ENCODE measurements around the gene NELFE. TPM values are rescaled to one million over a fixed set of nuclear protein-coding genes. Genes with fewer than 3 reads are reported as not detected.

NELFE gene
- total RNA-seq, 1 experiment from 2014 or later: 73.8 TPM

DNA sequence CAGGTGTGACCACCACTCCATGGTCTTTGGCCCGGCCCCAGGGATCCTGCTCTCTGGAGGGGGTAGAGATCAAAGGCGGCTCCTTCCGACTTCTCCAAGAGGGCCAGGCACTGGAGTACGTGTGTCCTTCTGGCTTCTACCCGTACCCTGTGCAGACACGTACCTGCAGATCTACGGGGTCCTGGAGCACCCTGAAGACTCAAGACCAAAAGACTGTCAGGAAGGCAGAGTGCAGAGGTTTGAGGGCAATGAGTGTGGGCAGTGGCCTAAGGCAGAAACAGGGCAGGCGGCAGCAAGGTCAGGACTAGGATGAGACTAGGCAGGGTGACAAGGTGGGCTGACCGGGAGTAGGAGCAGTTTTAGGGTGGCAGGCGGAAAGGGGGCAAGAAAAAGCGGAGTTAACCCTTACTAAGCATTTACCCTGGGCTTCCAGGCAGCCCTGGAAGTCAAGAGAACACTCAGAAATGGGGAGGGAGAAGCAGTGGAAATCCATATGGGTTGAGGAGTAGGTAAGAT lies 12.3 kb downstream of the NELFE start:
- POLR2A ChIA-PET: no interaction called here
- Mint-ChIP-seq H3K27me3 (ENCODE audit: low read depth) (peaks cover 56% of the 10 kb centered on the region), H3K4me1 (peaks cover 4% of the 10 kb centered on the region; the same call in 1 of the 2 replicates), H3K27ac (no peak overlapping the region), H3K4me3 (no peak overlapping the region), H3K36me3 (peaks cover 7% of the 10 kb centered on the region; the same call in 1 of the 2 replicates), H3K9me3 (no peaks in the 10 kb centered on the region)
- CTCF ChIA-PET: interaction anchor here (0.8 to 1.1 kb wide), 3 partner anchors 37 to 177 kb away, joined by 3 to 4 read pairs (median 3); no protein-coding TSS in a partner anchor
- no peak for DNase-seq (ENCODE audit: low spot score)
- no peak for ATAC-seq
- TF ChIP-seq CBFB (CRISPR knock-in tag; IDR thresholded peaks at IDR 0.05; ENCODE audit: low read depth): no peak
- TF ChIP-seq GRHL2 (CRISPR knock-in tag; IDR thresholded peaks at IDR 0.05; ENCODE audit: insufficient replicate concordance, severe bottlenecking): no peak
- TF ChIP-seq IRF2 (CRISPR knock-in tag; IDR thresholded peaks at IDR 0.05; ENCODE audit: borderline replicate concordance, low read depth): no peak
- TF ChIP-seq FOXP4 (CRISPR knock-in tag; IDR thresholded peaks at IDR 0.05): no peak
- TF ChIP-seq ZNF219 (CRISPR knock-in tag; IDR thresholded peaks at IDR 0.05; ENCODE audit: borderline replicate concordance): no peak
- no peak for TF ChIP-seq FOXP1 (CRISPR knock-in tag; IDR thresholded peaks at IDR 0.05; ENCODE audit: borderline replicate concordance)
- no peak for TF ChIP-seq E2F5 (CRISPR knock-in tag; IDR thresholded peaks at IDR 0.05)
- TF ChIP-seq SMAD3 (CRISPR knock-in tag; IDR thresholded peaks at IDR 0.05; ENCODE audit: borderline replicate concordance): no peak
- no peak for TF ChIP-seq CREB1 (CRISPR knock-in tag; IDR thresholded peaks at IDR 0.05)
- TF ChIP-seq ATF1 (CRISPR knock-in tag; IDR thresholded peaks at IDR 0.05): no peak
- no peak for TF ChIP-seq ZNF263 (CRISPR knock-in tag; IDR thresholded peaks at IDR 0.05; ENCODE audit: low read depth)

- H3K27me3 Mint-ChIP-seq (ENCODE audit: low read depth): peaks cover 58% of the 10 kb centered on the region
- CTCF ChIA-PET: interaction anchor here (0.8 to 1.1 kb wide), 4 partner anchors 23 to 176 kb away, joined by 3 to 7 read pairs (median 4); no protein-coding TSS in a partner anchor
Observed at GRCh38 chr6:31945507-31946369, 13.0 kb downstream of the NELFE start, which contains the start of gene CFB. Gene CFB (plus strand): TSS chr6:31946095. CDS start chr6:31946222, 127 bp downstream.

DNA sequence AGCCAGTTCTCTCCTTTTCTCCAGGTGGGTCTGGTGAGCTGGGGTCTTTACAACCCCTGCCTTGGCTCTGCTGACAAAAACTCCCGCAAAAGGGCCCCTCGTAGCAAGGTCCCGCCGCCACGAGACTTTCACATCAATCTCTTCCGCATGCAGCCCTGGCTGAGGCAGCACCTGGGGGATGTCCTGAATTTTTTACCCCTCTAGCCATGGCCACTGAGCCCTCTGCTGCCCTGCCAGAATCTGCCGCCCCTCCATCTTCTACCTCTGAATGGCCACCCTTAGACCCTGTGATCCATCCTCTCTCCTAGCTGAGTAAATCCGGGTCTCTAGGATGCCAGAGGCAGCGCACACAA lies 13.6 kb downstream of the NELFE start:
- ATAC-seq: no peak
- Mint-ChIP-seq H3K27ac (peak overlapping the region; percentile 42; the same call in 1 of the 2 replicates), H3K4me1 (peaks cover 10% of the 10 kb centered on the region), H3K36me3 (no peaks in the 10 kb centered on the region), H3K9me3 (no peaks in the 10 kb centered on the region), H3K4me3 (no peak overlapping the region), H3K27me3 (ENCODE audit: low read depth) (peaks cover 58% of the 10 kb centered on the region)
- ChIA-PET CTCF (interaction anchor here (1.1 kb wide), 3 partner anchors 22 to 175 kb away, joined by 3 to 7 read pairs (median 3); no protein-coding TSS in a partner anchor), POLR2A (interaction anchor here (0.7 kb wide), 1 partner anchor 118 kb away, joined by 3 read pairs; the partner anchor contains the start of gene HSPA1B)
- DNase-seq (ENCODE audit: low spot score): no peak
- TF ChIP-seq, protein P1, sequence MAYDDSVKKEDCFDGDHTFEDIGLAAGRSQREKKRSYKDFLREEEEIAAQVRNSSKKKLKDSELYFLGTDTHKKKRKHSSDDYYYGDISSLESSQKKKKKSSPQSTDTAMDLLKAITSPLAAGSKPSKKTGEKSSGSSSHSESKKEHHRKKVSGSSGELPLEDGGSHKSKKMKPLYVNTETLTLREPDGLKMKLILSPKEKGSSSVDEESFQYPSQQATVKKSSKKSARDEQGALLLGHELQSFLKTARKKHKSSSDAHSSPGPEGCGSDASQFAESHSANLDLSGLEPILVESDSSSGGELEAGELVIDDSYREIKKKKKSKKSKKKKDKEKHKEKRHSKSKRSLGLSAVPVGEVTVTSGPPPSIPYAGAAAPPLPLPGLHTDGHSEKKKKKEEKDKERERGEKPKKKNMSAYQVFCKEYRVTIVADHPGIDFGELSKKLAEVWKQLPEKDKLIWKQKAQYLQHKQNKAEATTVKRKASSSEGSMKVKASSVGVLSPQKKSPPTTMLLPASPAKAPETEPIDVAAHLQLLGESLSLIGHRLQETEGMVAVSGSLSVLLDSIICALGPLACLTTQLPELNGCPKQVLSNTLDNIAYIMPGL (CRISPR knock-in tag; IDR thresholded peaks at IDR 0.05): no peak
- TF ChIP-seq ZMAT4 (CRISPR knock-in tag; IDR thresholded peaks at IDR 0.05): no peak
- no peak for TF ChIP-seq E2F4 (CRISPR knock-in tag; IDR thresholded peaks at IDR 0.05; ENCODE audit: borderline replicate concordance, low read depth)
- TF ChIP-seq, protein P2, sequence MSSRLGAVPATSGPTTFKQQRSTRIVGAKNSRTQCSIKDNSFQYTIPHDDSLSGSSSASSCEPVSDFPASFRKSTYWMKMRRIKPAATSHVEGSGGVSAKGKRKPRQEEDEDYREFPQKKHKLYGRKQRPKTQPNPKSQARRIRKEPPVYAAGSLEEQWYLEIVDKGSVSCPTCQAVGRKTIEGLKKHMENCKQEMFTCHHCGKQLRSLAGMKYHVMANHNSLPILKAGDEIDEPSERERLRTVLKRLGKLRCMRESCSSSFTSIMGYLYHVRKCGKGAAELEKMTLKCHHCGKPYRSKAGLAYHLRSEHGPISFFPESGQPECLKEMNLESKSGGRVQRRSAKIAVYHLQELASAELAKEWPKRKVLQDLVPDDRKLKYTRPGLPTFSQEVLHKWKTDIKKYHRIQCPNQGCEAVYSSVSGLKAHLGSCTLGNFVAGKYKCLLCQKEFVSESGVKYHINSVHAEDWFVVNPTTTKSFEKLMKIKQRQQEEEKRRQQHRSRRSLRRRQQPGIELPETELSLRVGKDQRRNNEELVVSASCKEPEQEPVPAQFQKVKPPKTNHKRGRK (CRISPR knock-in tag; IDR thresholded peaks at IDR 0.05; ENCODE audit: borderline replicate concordance): no peak
- no peak for TF ChIP-seq AR (CRISPR knock-in tag; IDR thresholded peaks at IDR 0.05)

More at GRCh38 chr6:31945507-31946369, 13.0 kb downstream of the NELFE start, which contains the start of gene CFB:
- TF ChIP-seq TEAD1 (CRISPR knock-in tag; IDR thresholded peaks at IDR 0.05): no peak
- no peak for TF ChIP-seq ZNF138 (CRISPR knock-in tag; conservative IDR thresholded peaks at IDR 0.05)
- 0 out of 2 replicates have a peak, but pooled peaks have one; percentile 32 for TF ChIP-seq GABPB1 (CRISPR knock-in tag; IDR thresholded peaks at IDR 0.05)
- no peak for TF ChIP-seq SOX15 (CRISPR knock-in tag; IDR thresholded peaks at IDR 0.05)
- peak; percentile 72 for ATAC-seq
- no peaks in the 10 kb centered on the region for H3K9me3 Mint-ChIP-seq
- H3K4me1 Mint-ChIP-seq: peaks cover 4% of the 10 kb centered on the region
- DNase-seq (ENCODE audit: low spot score): peak; percentile 44
- H3K27ac Mint-ChIP-seq: peak within 1 kb of the TSS; percentile 42; the same call in 1 of the 2 replicates
- peaks cover 1% of the 10 kb centered on the region; the same call in 1 of the 2 replicates for H3K36me3 Mint-ChIP-seq
- POLR2A ChIA-PET: interaction anchor here (0.7 kb wide), 1 partner anchor 118 kb away, joined by 3 read pairs; the partner anchor contains the start of gene HSPA1B
- no peak within 1 kb of the TSS for H3K4me3 Mint-ChIP-seq
